Superior temporal gyrus (tissue), 1 donor: ENCODE measurements around the gene HIVEP1.

Experiments used
- DNase-seq: peaks from one replicate; pipeline ENCODE4 v3.0.0-alpha.2; 2016; ENCODE audit errors: extremely low spot score

HIVEP1 gene

DNA sequence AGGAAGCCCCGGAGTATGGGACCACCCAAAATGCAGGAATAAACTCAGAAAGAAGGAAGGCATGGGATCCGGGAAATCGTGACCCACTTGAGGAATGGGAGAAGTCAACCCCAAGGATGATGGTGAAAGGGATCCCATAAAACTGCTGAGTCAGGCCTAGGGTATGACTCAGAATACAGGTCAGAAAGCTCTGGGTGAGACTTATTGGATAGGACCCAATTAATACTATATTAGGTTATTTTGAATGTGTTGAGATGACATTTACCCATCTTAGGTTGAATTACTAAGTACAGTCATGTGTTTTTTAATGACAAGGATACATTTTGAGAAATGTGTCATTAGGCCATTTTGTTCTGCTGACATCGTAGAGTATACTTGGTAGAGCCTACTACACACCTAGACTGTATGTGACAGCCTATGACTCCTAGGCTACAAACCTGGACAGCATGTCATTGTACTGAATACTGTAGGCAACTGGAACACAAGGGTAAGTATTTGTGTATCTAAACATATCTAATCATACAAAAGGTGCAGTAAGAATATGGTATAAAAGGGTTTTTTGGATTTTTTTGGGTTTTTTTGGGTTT is 17.1 kb upstream of the HIVEP1 start:
- DNase-seq: no peak

DNA sequence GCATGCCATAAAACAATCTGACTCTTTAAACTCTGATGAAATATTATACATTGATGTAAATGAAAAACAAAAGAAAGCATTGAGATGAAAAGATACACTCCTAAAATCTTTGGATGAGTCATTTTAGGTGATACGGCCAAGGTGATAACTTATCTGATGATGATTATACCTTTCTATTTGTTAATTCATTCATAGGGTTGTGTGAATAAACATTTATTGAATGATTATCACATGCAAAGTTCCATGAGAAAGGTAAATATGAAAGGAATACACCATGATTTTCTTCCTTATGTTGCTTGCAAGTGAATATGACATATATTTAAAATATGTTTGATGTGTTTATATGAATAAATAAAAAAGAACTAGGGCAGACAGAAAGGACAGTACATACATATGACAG is 15.4 kb upstream of the HIVEP1 start:
- DNase-seq: no peak

DNA sequence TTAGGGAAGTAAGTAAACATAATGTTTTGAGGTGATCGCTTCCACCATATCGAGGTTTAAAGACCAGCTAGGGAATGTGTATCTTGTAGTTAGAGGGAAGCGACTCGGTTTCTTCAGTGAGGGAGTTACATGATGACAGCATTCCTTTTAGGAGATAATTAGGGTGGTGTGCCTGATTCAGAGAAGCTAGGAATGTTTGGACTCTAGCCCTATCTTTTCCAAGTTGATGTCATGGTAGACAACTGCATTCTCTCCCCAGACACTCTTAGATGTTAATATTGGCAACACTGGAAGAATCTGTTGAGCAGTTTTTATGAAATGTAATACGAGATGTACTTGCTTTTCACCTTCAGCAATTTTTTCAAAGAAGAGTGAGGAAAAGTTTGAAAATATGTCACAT is 12.9 kb upstream of the HIVEP1 start:
- no peak for DNase-seq

DNA sequence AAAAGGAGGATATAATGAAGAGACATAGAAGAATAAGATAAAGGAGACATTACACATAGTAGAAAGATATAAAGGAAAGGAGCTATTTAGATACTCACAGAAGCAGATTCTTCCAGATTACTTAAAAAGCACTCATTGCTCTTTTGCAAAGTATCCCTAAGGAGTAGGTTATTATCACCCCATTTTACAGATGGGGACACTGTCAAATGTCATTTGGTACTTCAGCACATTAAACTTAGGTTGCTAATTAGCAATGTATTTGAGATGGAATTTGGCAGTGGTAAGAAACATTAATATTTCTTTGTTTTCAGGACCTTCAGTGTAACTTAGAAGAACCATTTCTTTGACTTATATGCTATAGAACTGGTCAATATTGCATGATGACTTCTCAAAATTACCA is 11.9 kb upstream of the HIVEP1 start:
- DNase-seq: no peak

DNA sequence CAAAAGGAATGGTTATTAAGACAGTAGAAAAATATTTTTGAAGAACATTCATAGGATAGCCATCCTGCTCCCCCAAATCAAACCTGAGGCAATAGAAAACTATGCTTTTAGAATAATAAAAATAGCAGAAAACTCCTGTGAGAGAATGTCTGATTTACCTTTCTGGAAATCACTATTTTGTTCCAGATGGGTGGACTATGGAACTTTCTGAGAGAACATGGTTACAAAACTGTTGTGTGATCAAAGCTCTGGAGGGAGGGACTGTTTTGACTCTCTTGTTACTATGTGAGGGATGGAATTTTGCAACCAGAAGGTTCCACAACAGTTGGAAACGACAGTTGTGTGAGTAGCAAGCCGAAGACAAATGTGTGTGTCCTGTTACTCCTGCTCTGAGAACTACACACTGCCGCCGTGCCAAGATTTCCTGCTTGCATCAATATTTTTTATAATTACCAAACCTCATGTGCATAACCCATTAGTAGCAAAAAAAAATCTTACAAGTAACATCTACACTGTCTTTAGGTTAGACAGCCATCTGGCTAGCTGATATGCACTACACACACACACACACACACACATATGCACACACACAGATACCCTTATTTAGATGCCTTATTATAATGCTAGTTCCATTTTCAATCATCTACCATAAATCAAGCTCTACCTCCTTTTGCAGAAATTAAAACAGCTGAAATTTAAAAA is 11.0 kb upstream of the HIVEP1 start:
- no peak for DNase-seq

DNA sequence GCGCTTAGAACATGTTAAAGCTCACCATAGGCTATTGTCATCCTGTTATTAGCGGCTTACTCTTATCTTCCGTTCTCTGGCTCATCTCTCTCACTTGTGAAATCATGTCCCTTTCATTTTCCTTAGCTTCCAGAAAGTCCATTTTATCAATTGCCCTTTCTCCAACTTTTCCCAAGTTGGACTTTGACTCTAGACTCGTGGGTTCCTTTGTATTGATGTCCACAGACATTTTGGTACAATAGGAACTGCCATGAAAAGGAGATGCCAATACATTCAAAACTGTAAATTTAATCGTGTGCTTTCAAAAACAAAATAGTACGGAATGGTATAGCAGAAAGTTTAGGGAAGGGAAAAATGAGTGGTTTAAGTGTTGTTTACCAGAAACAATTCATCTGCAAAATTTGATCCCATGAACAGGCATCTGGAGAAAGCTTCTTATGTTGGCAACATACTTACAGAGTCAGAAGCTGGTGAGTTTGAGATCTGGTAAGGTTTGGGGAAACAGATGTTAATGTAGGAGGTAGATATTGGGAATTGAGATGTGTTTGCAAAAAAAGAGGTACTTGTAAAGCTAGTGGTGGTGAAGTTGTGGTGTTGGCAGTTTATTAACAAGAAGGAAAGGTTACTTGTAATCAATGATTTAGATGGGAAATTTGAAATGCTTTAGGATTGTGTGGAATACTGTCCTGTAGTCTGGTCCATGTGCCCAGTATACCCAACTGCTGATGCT is 10.2 kb upstream of the HIVEP1 start:
- no peak for DNase-seq

DNA sequence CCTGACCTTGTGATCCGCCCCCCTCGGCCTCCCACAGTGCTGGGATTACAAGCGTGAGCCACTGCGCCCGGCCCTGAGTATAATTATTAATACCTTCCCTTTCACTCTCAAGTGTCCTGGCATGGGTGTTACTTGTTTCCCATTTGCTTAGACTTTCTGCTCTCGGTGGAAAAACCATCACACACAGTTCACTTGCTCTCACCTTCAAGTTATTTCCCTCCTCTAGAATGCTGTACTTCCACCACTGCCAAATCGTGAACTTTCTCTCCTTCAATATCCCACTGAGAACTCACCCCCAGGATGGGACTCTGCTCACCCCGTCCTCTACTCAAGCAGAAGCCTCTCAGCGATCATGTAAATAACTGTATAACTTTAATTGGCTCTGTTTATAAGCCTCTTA is 4.6 kb upstream of the HIVEP1 start:
- no peak for DNase-seq

DNA sequence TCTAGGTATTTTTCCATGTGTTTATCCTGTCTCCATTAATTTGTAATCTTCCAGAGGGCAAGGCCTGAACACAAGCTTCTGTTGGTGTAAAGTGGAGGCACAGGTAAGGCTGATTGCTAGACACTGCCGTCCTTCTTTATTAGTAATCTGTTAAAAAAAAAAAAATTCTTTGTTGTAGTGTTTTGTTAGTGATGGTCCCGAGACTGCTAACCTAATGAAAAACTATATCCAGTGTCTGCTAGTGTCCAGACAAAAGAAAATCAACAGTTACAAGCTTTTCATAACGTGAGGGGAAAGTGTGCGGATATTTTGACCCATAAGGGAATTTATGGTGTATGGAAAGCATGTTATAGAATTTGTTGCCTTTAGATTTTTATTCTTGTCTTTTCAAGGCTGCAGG is 4.2 kb upstream of the HIVEP1 start:
- no peak for DNase-seq

DNA sequence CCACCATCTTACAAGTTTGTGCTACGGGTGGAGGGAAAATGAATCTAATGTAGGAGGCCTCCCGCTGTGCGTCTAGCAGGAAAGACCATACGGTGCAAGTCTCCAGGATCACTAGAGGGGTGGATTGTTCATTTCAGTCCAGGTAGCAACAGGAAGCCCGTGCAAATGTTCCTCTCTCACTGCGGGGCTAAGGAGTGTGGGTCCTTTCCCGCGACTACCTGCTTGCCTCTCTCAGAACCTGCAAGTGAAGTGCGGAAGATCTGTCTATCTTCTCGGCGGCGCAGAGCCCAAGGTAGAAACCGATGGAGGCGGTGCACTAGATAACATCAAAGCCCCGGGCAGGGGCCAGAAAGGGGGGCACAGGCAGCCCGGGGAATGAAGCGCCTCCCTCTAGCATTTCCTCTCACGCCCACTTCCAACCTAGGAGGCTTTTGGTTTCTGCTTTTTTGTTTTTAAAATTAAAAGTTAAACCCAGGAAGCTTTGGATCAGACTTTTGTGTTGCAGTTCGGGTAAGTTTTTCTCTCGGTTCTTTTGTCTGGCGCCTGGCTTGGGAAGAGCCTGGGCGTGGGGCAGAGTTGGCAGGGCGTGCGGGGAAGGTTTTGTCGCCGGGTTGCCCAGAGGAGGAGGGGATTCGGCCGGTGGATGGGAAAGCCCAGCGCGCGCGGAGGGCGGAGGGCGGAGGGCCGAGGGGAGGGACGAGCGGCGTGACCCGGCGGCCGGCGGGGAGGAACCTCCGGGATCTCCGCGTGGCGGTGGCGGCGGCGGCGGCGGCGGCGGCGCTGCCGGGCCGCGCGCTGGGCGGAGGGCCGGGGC is 3.5 kb upstream of the HIVEP1 start:
- peak; percentile 54 for DNase-seq

DNA sequence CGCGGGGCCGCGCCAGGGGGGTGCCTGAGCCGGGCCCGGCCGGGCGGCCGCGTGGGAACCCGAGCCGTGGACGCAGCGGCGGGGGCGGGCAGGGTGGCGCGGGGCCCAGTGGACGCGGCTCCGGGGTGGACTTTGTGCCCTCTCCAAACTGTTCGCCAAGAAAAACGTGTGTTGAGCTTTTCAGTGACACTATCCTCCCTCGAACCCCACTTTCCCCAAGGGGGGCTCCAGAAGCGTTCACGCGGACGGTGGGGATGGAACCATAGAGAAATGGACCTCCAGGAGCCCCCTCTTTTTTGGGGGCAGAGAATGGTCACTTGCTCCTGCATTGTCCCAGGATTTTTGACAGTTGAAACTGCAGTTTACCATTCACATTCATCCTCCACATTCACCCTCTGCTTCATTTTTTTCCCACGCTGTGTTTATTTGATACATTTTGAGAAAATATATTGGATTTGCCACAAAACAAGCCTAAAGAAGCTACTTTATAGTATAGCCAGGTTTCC is 2.9 kb upstream of the HIVEP1 start:
- no peak for DNase-seq

DNA sequence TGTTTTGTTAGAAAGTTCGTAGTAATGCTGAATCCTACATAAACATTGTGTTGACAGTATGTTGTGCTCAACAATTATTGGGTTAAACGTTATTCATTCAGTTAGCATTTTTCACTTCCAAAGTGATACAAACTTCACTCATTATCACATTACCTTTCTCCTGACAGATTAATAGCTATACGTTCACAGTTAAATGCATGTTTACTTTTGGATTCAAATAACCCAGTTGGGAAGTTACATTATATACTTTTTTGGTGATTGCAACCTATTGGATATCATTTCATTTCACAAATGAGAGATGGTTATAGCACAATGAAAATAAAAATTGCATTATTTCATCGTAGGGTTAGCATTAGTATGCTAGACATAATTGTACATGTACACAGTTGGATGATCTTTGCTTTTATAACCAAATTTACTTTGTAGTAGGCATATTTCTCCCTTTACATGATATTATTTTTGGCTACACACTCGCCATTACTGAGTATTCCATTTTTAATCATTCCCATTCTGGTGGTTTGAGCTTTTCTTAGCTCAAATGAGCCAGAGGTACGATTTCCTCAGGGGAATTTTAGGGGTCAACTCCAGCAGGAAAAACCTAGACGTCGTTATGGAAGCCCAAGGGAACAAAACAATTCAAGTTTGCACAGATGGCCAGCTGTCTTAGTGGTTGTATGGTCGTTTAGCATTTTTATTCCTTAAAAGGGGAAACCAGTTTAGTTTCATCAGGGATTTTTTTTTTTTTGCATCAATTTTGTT is 2.1 kb upstream of the HIVEP1 start:
- peak; percentile 60 for DNase-seq

DNA sequence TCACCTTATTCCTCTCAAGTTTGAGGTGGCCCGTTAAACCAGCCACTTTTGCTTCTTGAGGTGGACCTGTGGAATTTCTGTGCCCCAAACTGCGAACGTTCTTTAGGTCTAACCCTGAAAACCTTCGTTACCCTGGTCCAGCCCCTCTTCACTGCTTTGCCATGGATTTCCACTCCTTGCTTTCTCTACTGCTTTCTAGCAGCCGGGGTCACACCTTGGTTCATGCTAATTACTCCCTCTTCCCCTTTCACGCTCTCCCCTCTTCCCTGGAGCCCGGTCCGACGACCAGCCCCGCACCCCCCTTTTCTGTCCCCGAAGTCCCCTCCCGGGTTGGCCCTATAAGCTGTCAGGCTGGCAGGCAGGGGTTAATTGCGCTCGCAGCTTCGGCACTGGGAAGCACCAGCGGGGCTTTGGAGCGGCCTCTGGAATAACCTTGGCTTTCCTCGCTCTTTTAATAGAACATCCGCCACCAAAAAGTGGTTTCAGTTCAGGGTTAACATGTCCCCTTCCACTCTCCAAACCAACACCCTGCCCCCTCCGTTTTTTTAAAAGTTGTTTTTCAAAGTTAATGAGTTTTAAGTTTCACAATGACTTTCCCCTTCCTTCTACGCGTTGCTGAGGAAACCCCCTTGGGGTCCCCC is 1.4 kb upstream of the HIVEP1 start:
- DNase-seq: peak; percentile 84

DNA sequence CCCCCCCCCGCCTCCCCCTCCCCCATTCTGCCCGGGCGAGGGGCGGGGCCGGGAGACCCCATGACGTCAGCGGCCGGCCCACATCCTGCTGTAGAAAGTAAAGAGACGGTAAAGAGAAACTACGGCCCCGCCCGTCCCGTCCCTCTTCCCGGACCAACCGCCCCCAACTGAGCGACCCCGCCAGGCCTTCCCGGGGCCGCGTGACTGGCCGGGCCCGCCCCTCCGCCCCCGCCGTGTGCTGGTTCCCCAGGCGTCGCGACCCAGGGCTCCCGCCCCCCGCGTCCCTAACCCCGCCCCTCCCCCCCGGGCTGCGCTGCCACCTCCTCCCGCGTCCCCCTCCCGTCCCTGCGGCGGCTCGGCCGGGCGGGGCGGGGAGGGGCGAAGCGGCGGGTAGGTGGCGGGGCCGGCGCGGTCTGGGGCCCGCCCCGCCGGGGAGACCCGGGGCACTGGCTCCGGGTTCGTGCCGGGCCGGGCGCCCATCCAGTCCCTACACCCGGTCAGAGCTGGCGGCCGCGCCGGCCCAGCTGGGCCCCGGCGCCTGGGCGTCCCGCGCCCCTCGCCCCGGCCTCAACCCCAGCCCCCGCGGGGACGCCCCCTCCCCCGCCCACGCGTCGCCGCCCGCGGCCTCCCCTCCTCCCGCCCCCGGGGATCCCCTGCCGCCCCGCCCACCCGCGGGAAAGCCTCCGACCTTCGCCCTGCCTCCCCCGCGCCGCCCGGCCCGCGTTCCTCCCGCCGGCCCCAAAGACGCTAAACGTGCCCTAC is 655 bp upstream of the HIVEP1 start:
- DNase-seq: no peak

DNA sequence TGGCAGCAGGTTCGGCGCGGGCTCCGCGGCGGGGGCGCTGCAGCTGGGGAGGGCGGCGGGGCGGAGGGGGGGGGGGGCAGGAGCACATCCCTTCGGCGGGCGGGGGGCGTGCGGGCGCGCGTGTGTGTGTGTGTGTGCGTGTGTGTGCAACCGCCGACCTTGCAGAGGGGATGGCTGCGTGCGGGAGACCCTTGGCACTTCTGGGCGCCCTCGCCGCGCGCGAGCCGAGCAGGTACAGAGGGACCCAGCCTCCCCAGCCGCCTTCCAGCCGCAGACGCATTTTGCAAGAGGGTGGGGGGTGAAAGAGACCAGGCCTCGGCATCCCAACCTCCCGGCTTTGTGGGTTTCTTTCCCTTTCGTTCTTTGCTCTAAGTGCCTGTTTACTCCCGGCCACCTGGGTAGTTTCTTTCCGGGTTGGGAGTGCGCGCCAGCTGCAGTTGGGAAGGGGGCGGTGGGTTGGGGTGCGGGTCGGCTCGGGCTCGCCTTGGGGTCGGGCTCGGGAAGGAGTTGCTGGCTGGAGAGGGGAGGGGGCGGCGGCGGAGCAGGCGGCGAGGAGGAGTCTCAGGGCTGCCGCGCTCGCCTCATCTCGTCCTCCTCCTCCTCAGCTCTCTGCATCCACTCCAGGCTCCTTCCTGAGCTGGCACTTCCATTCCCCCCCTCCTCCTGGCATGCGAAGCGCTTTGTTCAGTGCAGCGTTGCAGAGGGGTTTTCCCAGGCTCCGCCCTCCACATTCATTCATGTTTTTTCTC is 620 bp downstream of the HIVEP1 start:
- DNase-seq: no peak

DNA sequence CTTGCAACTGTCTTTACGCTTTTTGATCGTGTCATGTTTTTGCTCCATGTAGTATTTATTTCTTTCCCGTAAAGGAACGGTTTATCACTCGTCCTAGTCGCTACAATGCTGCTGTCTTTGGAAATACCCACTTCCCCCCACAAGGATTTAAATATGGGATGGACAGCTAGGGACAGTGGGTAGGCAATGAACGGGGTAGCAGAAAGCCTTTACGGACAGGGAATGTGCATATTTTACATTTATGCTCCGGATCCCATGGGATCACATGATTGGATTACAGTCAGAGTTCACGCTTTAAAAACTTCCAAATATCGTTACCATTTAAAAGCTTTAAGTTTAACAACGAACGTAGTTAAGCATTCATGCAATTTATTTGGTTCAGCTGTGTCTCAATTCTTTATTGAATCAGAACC is 1.2 kb downstream of the HIVEP1 start:
- peak; percentile 82 for DNase-seq

DNA sequence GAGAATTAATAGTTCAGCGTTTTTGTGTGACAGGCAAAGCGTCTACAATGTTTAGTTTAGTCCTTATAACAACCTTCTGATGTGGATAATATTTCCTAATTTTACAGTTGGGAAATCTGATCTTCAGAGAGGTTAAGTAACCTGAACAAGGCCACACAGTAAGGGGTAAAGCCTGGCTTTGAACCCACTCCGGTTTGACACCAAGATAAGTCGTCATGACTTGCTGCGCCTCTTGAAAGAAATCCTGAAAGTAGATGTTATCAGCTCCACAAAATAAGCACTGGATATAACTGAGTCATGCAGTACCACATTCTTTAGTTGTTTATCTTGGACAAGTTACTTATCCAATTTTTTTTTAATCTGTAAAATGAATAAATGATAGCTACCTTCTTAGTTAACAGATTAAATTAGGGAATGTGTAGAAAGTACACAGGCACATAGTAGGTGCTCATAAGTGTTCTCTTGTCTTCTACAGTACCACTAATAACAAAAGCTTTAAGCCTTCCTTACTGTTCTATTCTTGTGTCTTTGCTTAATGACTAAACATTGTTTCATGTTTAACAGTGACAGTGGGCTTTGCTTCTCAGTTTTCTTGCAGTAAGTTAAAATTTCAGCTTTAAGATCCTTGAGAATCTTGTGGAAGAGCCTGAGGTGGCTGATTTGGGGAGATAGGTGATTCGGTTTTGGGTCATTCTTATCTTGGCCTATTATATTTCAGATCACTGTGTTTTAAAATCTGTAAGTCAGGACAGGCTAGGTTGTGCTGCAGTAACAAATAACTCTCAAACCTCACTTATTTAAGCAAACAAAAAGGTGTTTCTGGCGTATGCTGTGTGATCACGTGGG is 2.1 kb downstream of the HIVEP1 start:
- DNase-seq: no peak

DNA sequence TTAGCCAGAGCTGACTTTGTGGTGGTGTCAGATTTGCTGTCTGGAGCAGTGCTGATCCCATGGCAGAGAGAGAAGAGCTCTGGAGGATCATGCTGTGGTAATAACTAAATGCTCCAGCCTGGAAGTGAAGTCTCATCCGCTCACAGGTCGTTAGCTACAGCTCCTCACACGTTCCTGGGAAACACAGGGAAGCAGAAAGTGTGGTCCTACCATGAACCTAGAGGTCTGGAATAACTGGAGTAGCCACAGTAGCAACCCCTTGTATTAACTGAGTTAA is 2.7 kb downstream of the HIVEP1 start:
- no peak for DNase-seq

DNA sequence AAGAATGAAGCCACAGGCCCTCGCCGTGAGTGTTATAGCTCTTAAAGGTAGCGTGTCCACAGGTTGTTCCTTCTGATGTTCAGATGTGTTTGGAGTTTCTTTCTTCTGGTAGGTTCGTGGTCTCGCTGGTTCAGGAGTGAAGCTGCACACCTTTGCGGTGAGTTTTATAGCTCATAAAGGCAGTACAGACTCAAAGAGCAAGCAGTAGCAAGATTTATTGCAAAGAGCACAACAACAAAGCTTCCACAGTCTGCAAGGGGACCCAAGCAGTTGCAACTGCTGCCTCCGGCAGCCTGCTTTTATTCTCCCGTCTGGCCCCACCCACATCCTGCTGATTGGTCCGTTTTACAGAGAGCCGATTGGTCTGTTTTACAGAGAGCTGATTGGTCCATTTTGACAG is 5.2 kb downstream of the HIVEP1 start:
- DNase-seq: no peak
